HCT116 (cell line): ENCODE data around the gene ZNF180. TPM values are rescaled to one million over a fixed set of nuclear protein-coding genes. Genes with fewer than 3 reads are reported as not detected.

Experiments used
- ATAC-seq: fragments of 200-7000 bp; cut with Tn5 transposase; 2 replicates; pipeline ENCODE4 v1.9.1; 2020; ENCODE audit warnings: mild to moderate bottlenecking, moderate library complexity
- BruUV-seq: library from RNA; stranded (reverse); fragments of 400-500 nt; replicated peaks from 2 replicates; lab custom pipeline; 2021; lab: Mats Ljungman, UMichigan
- CTCF ChIA-PET: fragments of 300-600 bp; sonication (Branson Sonifier 250); formaldehyde crosslinking; loops from one replicate; lab custom pipeline; 2021; ENCODE audit warnings: antibody characterized with exemption; lab: Charles Lee
- POLR2A ChIA-PET: fragments of 300-600, 350-600 bp; sonication (Branson Sonifier 250); formaldehyde crosslinking; loops from one replicate; lab custom pipeline; 2021; ENCODE audit warnings: antibody characterized with exemption; lab: Charles Lee
- RAD21 ChIA-PET, 2 experiments: fragments of 300-600 bp; sonication (Branson Sonifier 250); formaldehyde crosslinking; loops; one replicate each; lab custom pipeline; 2023; ENCODE audit warnings: low total read pairs in 2 of 2; ENCODE audit not compliant: uncharacterized antibody in 2 of 2, unreplicated experiment in 2 of 2, low non-redundant PET in 1 of 2; lab: Charles Lee
- DNase-seq: peaks from one replicate; pipeline ENCODE4 v3.0.0-alpha.2; 2010; ENCODE audit warnings: low read depth, low spot score
- H2AFZ ChIP-seq: fragments of 200-600 bp; shearing (Covaris generic), sonication (generic); 2 replicates; pipeline ENCODE4 v1.6.1; 2017; ENCODE audit warnings: low read depth, mixed run types, mixed read lengths, antibody characterized with exemption, low read length; ENCODE audit not compliant: poor library complexity, severe bottlenecking
- H3K27ac ChIP-seq: 2 replicates; pipeline ENCODE4 v1.5.1; 2012; ENCODE audit warnings: low read depth, low read length
- H3K27me3 ChIP-seq: fragments of 200-600 bp; sonication (generic); 2 replicates; pipeline ENCODE4 v1.6.1; 2016; ENCODE audit warnings: mixed run types, low read length, mixed read lengths; ENCODE audit not compliant: insufficient read depth
- H3K36me3 ChIP-seq, 2 experiments: fragments of 200-500 bp in 1 of 2; fragments of 200-600 bp in 1 of 2; sonication (Bioruptor generic) in 1 of 2; sonication (generic) in 1 of 2; 2 replicates each; pipeline versions ENCODE4 v1.5.1 to v1.6.1; 2014 to 2016; ENCODE audit warnings: low read length in 2 of 2, inconsistent platforms in 1 of 2, mixed read lengths in 1 of 2, mixed run types in 1 of 2; ENCODE audit not compliant: insufficient read depth in 2 of 2, control insufficient read depth in 1 of 2
- H3K4me1 ChIP-seq, 2 experiments: fragments of 200-600 bp in 1 of 2; sonication (generic) in 1 of 2; 2 replicates each; pipeline versions ENCODE4 v1.5.1 to v1.6.1; 2012 to 2017; ENCODE audit warnings: low read length in 2 of 2, inconsistent platforms in 1 of 2, mild to moderate bottlenecking in 1 of 2, mixed read lengths in 1 of 2, mixed run types in 1 of 2, moderate library complexity in 1 of 2; ENCODE audit not compliant: insufficient read depth in 2 of 2, control insufficient read depth in 1 of 2
- H3K4me2 ChIP-seq: fragments of 200-600 bp; sonication (generic); 2 replicates; pipeline ENCODE4 v1.6.1; 2017; ENCODE audit warnings: mixed run types, low read length, mixed read lengths
- H3K4me3 ChIP-seq, 2 experiments: fragments of 200-600 bp in 1 of 2; sonication (generic) in 1 of 2; replicated peaks in 1 of 2; 2 replicates each; pipeline ENCODE4 v1.5.1; 2011 to 2016; ENCODE audit warnings: low read length in 2 of 2, control low read depth in 1 of 2, low read depth in 1 of 2, mild to moderate bottlenecking in 1 of 2, mixed read lengths in 1 of 2, mixed run types in 1 of 2
- H3K79me2 ChIP-seq: fragments of 200-600 bp; sonication (generic); 2 replicates; pipeline ENCODE4 v1.6.1; 2017; ENCODE audit warnings: mild to moderate bottlenecking, mixed run types, low read length, moderate library complexity, mixed read lengths; ENCODE audit not compliant: insufficient read depth
- H3K9ac ChIP-seq: fragments of 200-600 bp; sonication (generic); 2 replicates; pipeline ENCODE4 v1.6.1; 2016; ENCODE audit warnings: low read length, mixed read lengths
- H3K9me2 ChIP-seq: fragments of 200-600 bp; sonication (generic), shearing (Covaris generic); 2 replicates; pipeline ENCODE4 v1.6.1; 2017; ENCODE audit warnings: mixed run types, mild to moderate bottlenecking, moderate library complexity; ENCODE audit not compliant: insufficient read depth
- H3K9me3 ChIP-seq, 2 experiments: fragments of 200-500 bp in 1 of 2; fragments of 200-600 bp in 1 of 2; sonication (Bioruptor generic) in 1 of 2; sonication (generic) in 1 of 2; 2 replicates each; pipeline ENCODE4 v1.6.1; 2014 to 2017; ENCODE audit warnings: low read length in 2 of 2, mixed read lengths in 2 of 2, inconsistent platforms in 1 of 2, low read depth in 1 of 2, mild to moderate bottlenecking in 1 of 2, mixed run types in 1 of 2, moderate library complexity in 1 of 2; ENCODE audit not compliant: control insufficient read depth in 1 of 2, insufficient read depth in 1 of 2
- H4K20me1 ChIP-seq: fragments of 200-600 bp; sonication (generic), shearing (Covaris generic); 2 replicates; pipeline ENCODE4 v1.6.1; 2017; ENCODE audit warnings: mixed run types, mild to moderate bottlenecking, moderate library complexity; ENCODE audit not compliant: insufficient read depth
- CEBPB ChIP-seq: IDR thresholded peaks from 2 replicates; pipeline ENCODE4 v1.6.1; 2012; ENCODE audit warnings: low read depth
- CTCF ChIP-seq, 3 experiments: fragments of 200-600 bp in 1 of 3; sonication (generic) in 1 of 3; IDR thresholded peaks in 2 of 3; conservative IDR thresholded peaks in 1 of 3; 2 replicates each; pipeline ENCODE4 v1.5.1; 2012 to 2017; ENCODE audit warnings: low read depth in 2 of 3, low read length in 2 of 3, antibody characterized with exemption in 1 of 3, borderline replicate concordance in 1 of 3, control low read depth in 1 of 3, mild to moderate bottlenecking in 1 of 3, mixed read lengths in 1 of 3, mixed run types in 1 of 3, moderate library complexity in 1 of 3; ENCODE audit not compliant: insufficient read depth in 1 of 3
- POLR2A ChIP-seq: IDR thresholded peaks from 2 replicates; pipeline ENCODE4 v1.7.0; 2011; ENCODE audit warnings: borderline replicate concordance; ENCODE audit not compliant: insufficient read depth, insufficient read length; ENCODE audit errors: extremely low read depth
- YY1 ChIP-seq: IDR thresholded peaks from 2 replicates; pipeline ENCODE4 v1.6.1; 2011; ENCODE audit warnings: low read length, low read depth, moderate library complexity, mild to moderate bottlenecking; ENCODE audit not compliant: insufficient replicate concordance; ENCODE audit errors: extremely low read depth
- intact Hi-C: fragments of 100-400 bp; cut with micrococcal nuclease; formaldehyde crosslinking; loops from 2 replicates; pipeline ENCODE4 v1.10.0; 2022
- total RNA-seq: library from RNA; stranded (reverse); gene quantifications from one replicate; pipeline ENCODE4 v1.2.1, GENCODE V29; 2021; ENCODE audit not compliant: unreplicated experiment

ZNF180 gene
- total RNA-seq, 1 experiment from 2014 or later = 7.3 TPM

- Histone ChIP-seq H2AFZ (no peak overlapping the region), H3K36me3 (no peaks in the 10 kb centered on the region), H3K79me2 (no peaks in the 10 kb centered on the region), H3K9me2 (no peaks in the 10 kb centered on the region), H3K27me3 (no peaks in the 10 kb centered on the region), H3K4me3 (no peak overlapping the region), H3K9me3 (no peaks in the 10 kb centered on the region), H3K27ac (no peak overlapping the region), H3K9ac (no peak overlapping the region), H4K20me1 (no peaks in the 10 kb centered on the region), H3K4me2 (no peak overlapping the region), H3K4me1 (no peaks in the 10 kb centered on the region)
- DNase-seq = no peak
- CTCF ChIA-PET = no interaction called here
- RAD21 ChIA-PET = no interaction called here
- intact Hi-C loops = no loop called here
- no peak for TF ChIP-seq POLR2A
- ATAC-seq = no peak
- no TSS peak for BruUV-seq
- POLR2A ChIA-PET = no interaction called here
Measured at GRCh38 chr19:44527554-44527953, 27.2 kb upstream of the ZNF180 start.

- peak; percentile 61; the same call in 1 of the 2 replicates for ATAC-seq
- DNase-seq = no peak
- ChIA-PET CTCF (no interaction called here), RAD21 (no interaction called here), POLR2A (no interaction called here)
- H4K20me1 ChIP-seq = no peaks in the 10 kb centered on the region
- no peaks in the 10 kb centered on the region for H3K9me3 ChIP-seq
- no peak overlapping the region for H2AFZ ChIP-seq
- BruUV-seq = no TSS peak
- H3K4me2 ChIP-seq = no peak overlapping the region
- H3K4me1 ChIP-seq = no peaks in the 10 kb centered on the region
- no peaks in the 10 kb centered on the region for H3K9me2 ChIP-seq
- no peak overlapping the region for H3K9ac ChIP-seq
- no peaks in the 10 kb centered on the region for H3K27me3 ChIP-seq
- H3K36me3 ChIP-seq = no peaks in the 10 kb centered on the region
- no peak for TF ChIP-seq YY1
- TF ChIP-seq CTCF (IDR thresholded peaks at IDR 0.05 in 2 of 3, conservative IDR thresholded peaks at IDR 0.05 in 1 of 3; ENCODE audit: borderline replicate concordance in 1 of 3, insufficient read depth in 1 of 3, low read depth in 2 of 3, low read length in 2 of 3) = peak in 1 of 3 experiments; percentile 14; a peak in 1 of 6 replicates
- TF ChIP-seq CEBPB = no peak
- H3K79me2 ChIP-seq = no peaks in the 10 kb centered on the region
- no peak overlapping the region for H3K4me3 ChIP-seq
- intact Hi-C loops = no loop called here
- H3K27ac ChIP-seq = no peak overlapping the region
Measured at GRCh38 chr19:44525721-44526430, 25.6 kb upstream of the ZNF180 start.
